Loucy (cell line): ENCODE measurements around the gene CAMK1D.

Experiments
- EZH2phosphoT487 ChIP-seq: fragments of 200-600 bp; IDR thresholded peaks from 2 replicates; pipeline ENCODE4 v1.6.1; 2018; ENCODE audit warnings: antibody characterized with exemption, mild to moderate bottlenecking, moderate library complexity, borderline replicate concordance
- TF ChIP-seq, protein P1 (sequence below): fragments of 200-600 bp; sonication (generic); conservative IDR thresholded peaks from 2 replicates; pipeline ENCODE4 v1.5.1; 2014; ENCODE audit warnings: mild to moderate bottlenecking, antibody characterized with exemption, low read length

GRCh38 chr10:12566161-12567115 is 217.1 kb downstream of the CAMK1D start:
- TF ChIP-seq, protein P1, sequence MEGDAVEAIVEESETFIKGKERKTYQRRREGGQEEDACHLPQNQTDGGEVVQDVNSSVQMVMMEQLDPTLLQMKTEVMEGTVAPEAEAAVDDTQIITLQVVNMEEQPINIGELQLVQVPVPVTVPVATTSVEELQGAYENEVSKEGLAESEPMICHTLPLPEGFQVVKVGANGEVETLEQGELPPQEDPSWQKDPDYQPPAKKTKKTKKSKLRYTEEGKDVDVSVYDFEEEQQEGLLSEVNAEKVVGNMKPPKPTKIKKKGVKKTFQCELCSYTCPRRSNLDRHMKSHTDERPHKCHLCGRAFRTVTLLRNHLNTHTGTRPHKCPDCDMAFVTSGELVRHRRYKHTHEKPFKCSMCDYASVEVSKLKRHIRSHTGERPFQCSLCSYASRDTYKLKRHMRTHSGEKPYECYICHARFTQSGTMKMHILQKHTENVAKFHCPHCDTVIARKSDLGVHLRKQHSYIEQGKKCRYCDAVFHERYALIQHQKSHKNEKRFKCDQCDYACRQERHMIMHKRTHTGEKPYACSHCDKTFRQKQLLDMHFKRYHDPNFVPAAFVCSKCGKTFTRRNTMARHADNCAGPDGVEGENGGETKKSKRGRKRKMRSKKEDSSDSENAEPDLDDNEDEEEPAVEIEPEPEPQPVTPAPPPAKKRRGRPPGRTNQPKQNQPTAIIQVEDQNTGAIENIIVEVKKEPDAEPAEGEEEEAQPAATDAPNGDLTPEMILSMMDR, result no peak
- TF ChIP-seq EZH2phosphoT487, result no peak
